Endodermal cell (in vitro differentiated cells): ENCODE measurements around the gene ARAF. TPM values are rescaled to one million over a fixed set of nuclear protein-coding genes. Genes with fewer than 3 reads are reported as not detected.

ENCODE experiments used
- DNase-seq: peaks from one replicate; pipeline ENCODE4 v3.0.0-alpha.2; 2017
- H3K27ac ChIP-seq: 2 replicates; pipeline ENCODE4 v1.5.1; 2013; ENCODE audit warnings: mild to moderate bottlenecking, low read depth, low read length, moderate library complexity
- H3K27me3 ChIP-seq: 2 replicates; pipeline ENCODE4 v1.6.1; 2013; ENCODE audit warnings: mild to moderate bottlenecking, low read length, moderate library complexity; ENCODE audit not compliant: insufficient read depth, control insufficient read depth, poor library complexity, severe bottlenecking
- H3K36me3 ChIP-seq: 2 replicates; pipeline ENCODE4 v1.7.0; 2013; ENCODE audit warnings: mild to moderate bottlenecking, low read length, moderate library complexity; ENCODE audit not compliant: control insufficient read depth, insufficient read depth
- H3K4me1 ChIP-seq: one replicate; pipeline ENCODE4 v1.7.0; 2013; ENCODE audit warnings: low read length; ENCODE audit not compliant: control insufficient read depth, insufficient read depth
- H3K4me3 ChIP-seq: 2 replicates; pipeline ENCODE4 v1.5.1; 2013; ENCODE audit warnings: mild to moderate bottlenecking, low read length, moderate library complexity
- H3K9ac ChIP-seq: 2 replicates; pipeline ENCODE4 v1.6.1; 2013; ENCODE audit warnings: mild to moderate bottlenecking, low read length, moderate library complexity; ENCODE audit not compliant: poor library complexity, severe bottlenecking; ENCODE audit errors: extremely low read depth
- H3K9me3 ChIP-seq: 2 replicates; pipeline ENCODE4 v1.6.1; 2013; ENCODE audit warnings: mild to moderate bottlenecking, low read length, moderate library complexity; ENCODE audit not compliant: control insufficient read depth
- H3K27ac Mint-ChIP-seq: 2 replicates; pipeline ENCODE4 v1.8.0; 2020; ENCODE audit warnings: mixed read lengths
- H3K27me3 Mint-ChIP-seq: 2 replicates; pipeline ENCODE4 v1.8.0; 2021; ENCODE audit warnings: mild to moderate bottlenecking, mixed read lengths; ENCODE audit not compliant: insufficient read depth
- H3K36me3 Mint-ChIP-seq: 2 replicates; pipeline ENCODE4 v1.8.0; 2020; ENCODE audit warnings: low read depth, mixed read lengths
- H3K4me1 Mint-ChIP-seq: 2 replicates; pipeline ENCODE4 v1.8.0; 2020; ENCODE audit warnings: mixed read lengths
- H3K4me3 Mint-ChIP-seq: 2 replicates; pipeline ENCODE4 v1.8.0; 2020; ENCODE audit warnings: mild to moderate bottlenecking, moderate library complexity, mixed read lengths
- H3K9me3 Mint-ChIP-seq: 2 replicates; pipeline ENCODE4 v1.8.0; 2020; ENCODE audit warnings: mild to moderate bottlenecking, mixed read lengths
- WGBS, 2 experiments: methylation state at CpG; one replicate each; pipeline versions ENCODE4 v1.1.5 to v1.1.7; 2013; ENCODE audit warnings: missing lambda C conversion rate in 2 of 2, mixed read lengths in 1 of 2; ENCODE audit not compliant: insufficient coverage in 1 of 2, insufficient read length in 1 of 2; 5-methylcytosine and 5-hydroxymethylcytosine counted together
- total RNA-seq, 2 donors: library from RNA; stranded (reverse); fragmentation: NEBNext Ultra II Directional in 1 of 2; extraction: Animal tissue kit (Norgen Biotek cat#: 25700) in 1 of 2; gene quantifications; 2 replicates in 1 of 2; 3 replicates in 1 of 2; pipeline ENCODE4 v1.2.1, GENCODE V29; 2021
- TF ChIP-seq, protein P1 (sequence below): fragments of 200-600 bp; sonication (generic); conservative IDR thresholded peaks from 2 replicates; pipeline ENCODE4 v1.5.0; 2021; ENCODE audit warnings: antibody characterized with exemption, mild to moderate bottlenecking

ARAF gene
- total RNA-seq, 2 donors from 2014 or later = 47.7 to 48.7 TPM

- Mint-ChIP-seq H3K36me3 (peaks cover 64% of the 10 kb centered on the region), H3K27me3 (no peaks in the 10 kb centered on the region), H3K27ac (no peak overlapping the region), H3K4me3 (no peak overlapping the region), H3K4me1 (peaks cover 6% of the 10 kb centered on the region), H3K9me3 (peaks cover 76% of the 10 kb centered on the region)
- Histone ChIP-seq H3K27me3 (no peaks in the 10 kb centered on the region), H3K27ac (no peak overlapping the region), H3K36me3 (peaks cover 34% of the 10 kb centered on the region), H3K9me3 (no peaks in the 10 kb centered on the region), H3K4me1 (no peaks in the 10 kb centered on the region), H3K4me3 (no peak overlapping the region), H3K9ac (no peak overlapping the region)
- DNase-seq = peak; percentile 81
- TF ChIP-seq, protein P1, sequence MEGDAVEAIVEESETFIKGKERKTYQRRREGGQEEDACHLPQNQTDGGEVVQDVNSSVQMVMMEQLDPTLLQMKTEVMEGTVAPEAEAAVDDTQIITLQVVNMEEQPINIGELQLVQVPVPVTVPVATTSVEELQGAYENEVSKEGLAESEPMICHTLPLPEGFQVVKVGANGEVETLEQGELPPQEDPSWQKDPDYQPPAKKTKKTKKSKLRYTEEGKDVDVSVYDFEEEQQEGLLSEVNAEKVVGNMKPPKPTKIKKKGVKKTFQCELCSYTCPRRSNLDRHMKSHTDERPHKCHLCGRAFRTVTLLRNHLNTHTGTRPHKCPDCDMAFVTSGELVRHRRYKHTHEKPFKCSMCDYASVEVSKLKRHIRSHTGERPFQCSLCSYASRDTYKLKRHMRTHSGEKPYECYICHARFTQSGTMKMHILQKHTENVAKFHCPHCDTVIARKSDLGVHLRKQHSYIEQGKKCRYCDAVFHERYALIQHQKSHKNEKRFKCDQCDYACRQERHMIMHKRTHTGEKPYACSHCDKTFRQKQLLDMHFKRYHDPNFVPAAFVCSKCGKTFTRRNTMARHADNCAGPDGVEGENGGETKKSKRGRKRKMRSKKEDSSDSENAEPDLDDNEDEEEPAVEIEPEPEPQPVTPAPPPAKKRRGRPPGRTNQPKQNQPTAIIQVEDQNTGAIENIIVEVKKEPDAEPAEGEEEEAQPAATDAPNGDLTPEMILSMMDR = peak; percentile 60
- 91% methylated on average over 6 of the region's 13 CpGs; no CpG with 5 or more reads in 1 of the 2 experiments for WGBS, 2 experiments
Observed at GRCh38 chrX:47568656-47569295, 7.8 kb downstream of the ARAF start.

DNA sequence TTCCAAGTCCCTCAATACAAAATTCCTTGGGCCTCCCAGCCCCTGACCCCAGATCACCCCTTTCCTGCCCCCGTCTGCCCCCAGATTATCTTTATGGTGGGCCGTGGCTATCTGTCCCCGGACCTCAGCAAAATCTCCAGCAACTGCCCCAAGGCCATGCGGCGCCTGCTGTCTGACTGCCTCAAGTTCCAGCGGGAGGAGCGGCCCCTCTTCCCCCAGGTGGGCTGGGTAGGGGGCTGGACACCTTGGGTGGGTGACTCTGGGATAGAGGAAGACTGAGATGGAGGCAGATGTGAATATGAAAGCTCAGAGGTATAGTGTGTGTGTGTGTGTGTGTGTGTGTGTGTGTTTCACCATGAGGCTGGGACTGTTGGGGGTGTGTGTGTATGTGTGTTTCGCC is 9.8 kb downstream of the ARAF start:
- DNase-seq = no peak
- Histone ChIP-seq H3K9me3 (no peaks in the 10 kb centered on the region), H3K27me3 (no peaks in the 10 kb centered on the region), H3K36me3 (peaks cover 18% of the 10 kb centered on the region), H3K27ac (no peak overlapping the region), H3K4me1 (no peaks in the 10 kb centered on the region), H3K4me3 (no peak overlapping the region), H3K9ac (no peak overlapping the region)
- H3K4me1 Mint-ChIP-seq = peaks cover 10% of the 10 kb centered on the region
- no peaks in the 10 kb centered on the region for H3K27me3 Mint-ChIP-seq
- no peak overlapping the region for H3K4me3 Mint-ChIP-seq
- TF ChIP-seq, protein P1 = no peak
- H3K9me3 Mint-ChIP-seq = peaks cover 82% of the 10 kb centered on the region
- peaks cover 51% of the 10 kb centered on the region for H3K36me3 Mint-ChIP-seq
- H3K27ac Mint-ChIP-seq = no peak overlapping the region
- 96% methylated on average over 7 of the region's 8 CpGs; no CpG with 5 or more reads in 1 of the 2 experiments for WGBS, 2 experiments

DNA sequence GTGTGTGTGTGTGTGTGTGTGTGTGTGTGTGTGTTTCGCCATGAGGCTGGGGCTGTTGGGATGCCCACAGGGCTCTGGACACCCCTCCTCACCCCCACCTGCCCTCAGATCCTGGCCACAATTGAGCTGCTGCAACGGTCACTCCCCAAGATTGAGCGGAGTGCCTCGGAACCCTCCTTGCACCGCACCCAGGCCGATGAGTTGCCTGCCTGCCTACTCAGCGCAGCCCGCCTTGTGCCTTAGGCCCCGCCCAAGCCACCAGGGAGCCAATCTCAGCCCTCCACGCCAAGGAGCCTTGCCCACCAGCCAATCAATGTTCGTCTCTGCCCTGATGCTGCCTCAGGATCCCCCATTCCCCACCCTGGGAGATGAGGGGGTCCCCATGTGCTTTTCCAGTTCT is 10.2 kb downstream of the ARAF start:
- Histone ChIP-seq H3K9ac (no peak overlapping the region), H3K36me3 (peaks cover 18% of the 10 kb centered on the region), H3K4me1 (no peaks in the 10 kb centered on the region), H3K27me3 (no peaks in the 10 kb centered on the region), H3K27ac (no peak overlapping the region), H3K9me3 (no peaks in the 10 kb centered on the region), H3K4me3 (no peak overlapping the region)
- no peak for DNase-seq
- 92% methylated on average over 10 of the region's 11 CpGs; no CpG with 5 or more reads in 1 of the 2 experiments for WGBS, 2 experiments
- TF ChIP-seq, protein P1 = no peak
- Mint-ChIP-seq H3K9me3 (peaks cover 85% of the 10 kb centered on the region), H3K27me3 (no peaks in the 10 kb centered on the region), H3K4me3 (no peak overlapping the region), H3K36me3 (peaks cover 49% of the 10 kb centered on the region), H3K27ac (no peak overlapping the region), H3K4me1 (peaks cover 10% of the 10 kb centered on the region)
